T-cell (primary cell): ENCODE measurements around the gene PLCG1. TPM values are rescaled to one million over a fixed set of nuclear protein-coding genes. Genes with fewer than 3 reads are reported as not detected.

Experiments used
- ATAC-seq, 4 experiments: fragments of 200-7000 bp in 3 of 4; fragments of 150-1000 bp in 1 of 4; cut with Tn5 transposase; replicated peaks in 1 of 4; 1 replicate in 3 of 4; 2 replicates in 1 of 4; pipeline ENCODE4 v1.10.0; 2021; ENCODE audit warnings: moderate library complexity in 3 of 4, mild to moderate bottlenecking in 2 of 4, moderate number of reproducible peaks in 1 of 4
- CTCF ChIA-PET, 2 donors: fragments of 300-600 bp; sonication (Branson Sonifier 250); formaldehyde crosslinking; loops; one replicate each; lab custom pipeline; 2022; ENCODE audit warnings: antibody characterized with exemption in 2 of 2; lab: Charles Lee
- POLR2A ChIA-PET, 2 donors: fragments of 300-600 bp; sonication (Branson Sonifier 250); formaldehyde crosslinking; loops; one replicate each; lab custom pipeline; 2022; ENCODE audit warnings: antibody characterized with exemption in 2 of 2; lab: Charles Lee
- DNase-seq, 35 experiments: peaks; one replicate each; pipeline versions ENCODE4 v3.0.0 to v3.0.0-alpha.2; 2013 to 2023
- H3K27ac ChIP-seq: one replicate; pipeline ENCODE4 v1.5.1; 2013; ENCODE audit warnings: low read length
- H3K27me3 ChIP-seq, 2 experiments: replicated peaks in 1 of 2; 1 replicate in 1 of 2; 2 replicates in 1 of 2; pipeline versions ENCODE4 v1.6.1 to v1.7.0; 2013; ENCODE audit warnings: low read length in 1 of 2, mixed read lengths in 1 of 2; ENCODE audit not compliant: control insufficient read depth in 2 of 2, insufficient read depth in 2 of 2; ENCODE audit errors: extremely low read depth in 1 of 2
- H3K36me3 ChIP-seq, 2 donors: 1 replicate in 1 of 2; 2 replicates in 1 of 2; pipeline versions ENCODE4 v1.6.1 to v1.7.0; 2013; ENCODE audit warnings: low read length in 1 of 2; ENCODE audit not compliant: control insufficient read depth in 2 of 2, insufficient read depth in 1 of 2; ENCODE audit errors: extremely low read depth in 1 of 2
- H3K4me1 ChIP-seq, 2 experiments: 1 replicate in 1 of 2; 2 replicates in 1 of 2; pipeline versions ENCODE4 v1.6.1 to v1.7.0; 2013; ENCODE audit warnings: low read length in 2 of 2, mixed read lengths in 1 of 2; ENCODE audit not compliant: insufficient read depth in 2 of 2, control insufficient read depth in 1 of 2; ENCODE audit errors: extremely low read depth in 1 of 2
- H3K4me3 ChIP-seq, 2 donors: 1 replicate in 1 of 2; 2 replicates in 1 of 2; pipeline versions ENCODE4 v1.5.1 to v1.7.0; 2013; ENCODE audit warnings: mild to moderate bottlenecking in 2 of 2, low read length in 1 of 2, moderate library complexity in 1 of 2; ENCODE audit not compliant: control insufficient read depth in 1 of 2; ENCODE audit errors: extremely low read depth in 1 of 2
- H3K9me3 ChIP-seq: 2 replicates; pipeline ENCODE4 v1.7.0; 2013
- H3K27ac Mint-ChIP-seq, 2 donors: one replicate each; pipeline ENCODE4 v1.8.0; 2020 to 2021; ENCODE audit warnings: mild to moderate bottlenecking in 2 of 2, mixed read lengths in 2 of 2
- H3K27me3 Mint-ChIP-seq, 2 donors: one replicate each; pipeline ENCODE4 v1.8.0; 2021 to 2022; ENCODE audit warnings: mixed read lengths in 2 of 2
- H3K36me3 Mint-ChIP-seq: one replicate; pipeline ENCODE4 v1.8.0; 2021; ENCODE audit warnings: mixed read lengths
- H3K4me1 Mint-ChIP-seq, 3 donors: one replicate each; pipeline ENCODE4 v1.8.0; 2020 to 2022; ENCODE audit warnings: mixed read lengths in 3 of 3, mild to moderate bottlenecking in 1 of 3
- H3K4me3 Mint-ChIP-seq, 3 donors: one replicate each; pipeline ENCODE4 v1.8.0; 2020 to 2022; ENCODE audit warnings: mild to moderate bottlenecking in 3 of 3, mixed read lengths in 3 of 3, moderate library complexity in 3 of 3
- H3K9me3 Mint-ChIP-seq, 3 donors: one replicate each; pipeline ENCODE4 v1.8.0; 2020 to 2022; ENCODE audit warnings: mixed read lengths in 3 of 3
- WGBS: methylation state at CpG from one replicate; pipeline ENCODE4 v1.1.5; 2013; ENCODE audit warnings: missing lambda C conversion rate; ENCODE audit not compliant: insufficient coverage; 5-methylcytosine and 5-hydroxymethylcytosine counted together
- total RNA-seq, 35 experiments: library from RNA in 6 of 35; stranded (reverse) in 6 of 35; fragments of 120-200 nt in 1 of 35; gene quantifications; one replicate each; pipeline versions ENCODE4 v1.2.1 to v1.2.4 and lab custom pipeline; 2013 to 2026

Gene PLCG1
- total RNA-seq, 5 donors from 2014 or later (not counting 1 experiment from before 2014, with no cell fraction given) = 390 to 589 (median 444) TPM

DNA sequence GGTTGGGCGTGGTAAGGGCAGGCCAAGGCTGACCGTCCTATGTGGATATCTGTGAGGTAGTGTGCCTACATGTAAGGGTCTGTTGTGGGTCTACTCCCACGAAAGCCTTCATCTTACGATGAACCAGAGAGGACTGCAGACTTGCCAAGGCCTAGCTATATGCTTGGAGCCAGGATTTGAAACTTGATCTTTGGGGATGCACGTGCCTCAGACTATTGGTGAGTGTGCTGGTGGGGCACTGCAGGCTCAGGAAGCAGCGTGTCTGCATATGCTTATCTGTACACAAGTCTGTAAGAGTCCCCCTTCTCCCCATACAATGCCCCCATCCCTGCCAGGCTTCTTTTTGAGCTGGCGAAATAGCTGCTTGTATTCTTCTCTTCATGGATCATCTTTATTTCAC lies 17.9 kb downstream of the PLCG1 start:
- CTCF ChIA-PET = interaction anchor here (1.2 to 4.9 kb wide), 4 partner anchors 11 to 20 kb away, joined by 4 to 43 read pairs (median 14); no protein-coding TSS in a partner anchor
- POLR2A ChIA-PET = interaction anchor here in 1 of 2 donors (3.2 kb wide), 1 partner anchor 14 kb away, joined by 16 read pairs; no protein-coding TSS in a partner anchor
- Histone ChIP-seq H3K36me3 (peaks cover 5 to 15% of the 10 kb centered on the region in 2 donors), H3K27me3 (no peaks in the 10 kb centered on the region), H3K4me1 (peaks cover 88 to 100% of the 10 kb centered on the region in 2 experiments), H3K4me3 (no peak overlapping the region), H3K9me3 (no peaks in the 10 kb centered on the region), H3K27ac (peak overlapping the region; percentile 90)
- H3K36me3 Mint-ChIP-seq = peaks cover 9% of the 10 kb centered on the region
- no peaks in the 10 kb centered on the region for H3K9me3 Mint-ChIP-seq
- ATAC-seq (no peak), DNase-seq (no peak)
- H3K27ac Mint-ChIP-seq = peak overlapping the region; percentile 97 to 100
- H3K4me1 Mint-ChIP-seq = peaks cover 96 to 100% (median 97%) of the 10 kb centered on the region in 3 donors
- H3K27me3 Mint-ChIP-seq = peaks cover 0 to 2% of the 10 kb centered on the region in 2 donors
- 83% methylated on average over 5 of the region's 7 CpGs for WGBS
- peak overlapping the region in 1 of 3 donors; percentile 90 for H3K4me3 Mint-ChIP-seq

DNA sequence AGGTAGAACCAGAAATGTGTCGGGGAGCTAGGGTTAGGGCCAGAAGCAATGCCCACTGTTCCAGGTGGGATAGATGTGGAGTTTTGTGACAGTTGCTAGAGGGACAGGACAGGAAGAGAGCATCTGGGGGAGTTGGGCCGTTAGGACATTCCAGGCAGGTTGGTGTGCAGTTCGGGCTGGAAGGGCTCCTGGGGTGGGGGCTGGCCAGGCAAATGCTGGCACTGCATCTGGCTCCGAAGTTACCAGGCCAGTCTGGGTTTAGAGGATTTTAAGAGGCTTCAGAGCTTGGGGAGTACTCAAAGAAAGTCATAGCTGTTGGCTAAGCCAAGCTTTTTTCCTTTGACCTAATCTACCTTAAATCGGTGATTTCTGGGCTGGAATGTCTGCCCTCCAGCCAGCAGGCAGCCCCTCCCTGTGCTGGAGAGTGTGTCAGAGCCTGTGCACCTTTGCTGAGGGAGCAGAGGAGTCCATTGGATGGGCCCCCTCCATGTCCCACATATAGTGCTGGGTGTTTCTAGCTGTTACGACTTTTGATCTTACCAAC lies 20.8 kb downstream of the PLCG1 start:
- ATAC-seq (no peak), DNase-seq (no peak)
- H3K27ac Mint-ChIP-seq = peak overlapping the region; percentile 97 to 100
- no peaks in the 10 kb centered on the region for H3K9me3 ChIP-seq
- H3K36me3 Mint-ChIP-seq = peaks cover 24% of the 10 kb centered on the region
- H3K4me3 ChIP-seq = peak overlapping the region; percentile 22 to 32
- H3K4me3 Mint-ChIP-seq = peak overlapping the region; percentile 71 to 90 (median 72)
- POLR2A ChIA-PET = interaction anchor here (0.6 to 1.3 kb wide), 4 partner anchors 13 to 460 kb away, joined by 4 read pairs; partner anchors contain the start of gene CHD6 (in 1 of the 2)
- peaks cover 0 to 2% of the 10 kb centered on the region in 2 donors for H3K27me3 Mint-ChIP-seq
- H3K4me1 Mint-ChIP-seq = peaks cover 94% of the 10 kb centered on the region in 3 donors
- 54% methylated on average over 3 of the region's 6 CpGs for WGBS
- no peaks in the 10 kb centered on the region for H3K9me3 Mint-ChIP-seq
- H3K27ac ChIP-seq = peak overlapping the region; percentile 90
- H3K4me1 ChIP-seq = peaks cover 73 to 100% of the 10 kb centered on the region in 2 experiments
- CTCF ChIA-PET = interaction anchor here (0.8 to 4.9 kb wide), 7 partner anchors 9 to 75 kb away, joined by 3 to 43 read pairs (median 4); no protein-coding TSS in a partner anchor
- no peaks in the 10 kb centered on the region for H3K27me3 ChIP-seq
- peaks cover 12 to 44% of the 10 kb centered on the region in 2 donors for H3K36me3 ChIP-seq

DNA sequence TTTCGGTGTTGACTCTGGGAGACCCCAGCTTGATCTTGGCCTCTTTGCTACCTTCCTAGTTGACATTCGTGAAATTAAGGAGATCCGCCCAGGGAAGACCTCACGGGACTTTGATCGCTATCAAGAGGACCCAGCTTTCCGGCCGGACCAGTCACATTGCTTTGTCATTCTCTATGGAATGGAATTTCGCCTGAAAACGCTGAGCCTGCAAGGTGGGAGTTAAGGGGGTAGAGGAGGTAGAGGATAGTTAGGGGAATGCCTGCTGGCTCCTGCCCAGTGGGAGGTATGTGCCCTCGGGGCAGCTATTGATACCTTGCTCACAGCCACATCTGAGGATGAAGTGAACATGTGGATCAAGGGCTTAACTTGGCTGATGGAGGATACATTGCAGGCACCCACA lies 22.2 kb downstream of the PLCG1 start:
- CTCF ChIA-PET = interaction anchor here in 1 of 2 donors (4.9 kb wide), 1 partner anchor 24 kb away, joined by 43 read pairs; no protein-coding TSS in a partner anchor
- DNase-seq (no peak), ATAC-seq (no peak)
- Histone ChIP-seq H3K36me3 (peaks cover 17 to 58% of the 10 kb centered on the region in 2 donors), H3K9me3 (no peaks in the 10 kb centered on the region), H3K4me1 (peaks cover 62 to 95% of the 10 kb centered on the region in 2 experiments), H3K27me3 (no peaks in the 10 kb centered on the region), H3K4me3 (no peak overlapping the region), H3K27ac (peak overlapping the region; percentile 90)
- no peaks in the 10 kb centered on the region for H3K9me3 Mint-ChIP-seq
- peaks cover 38% of the 10 kb centered on the region for H3K36me3 Mint-ChIP-seq
- peaks cover 91 to 96% (median 92%) of the 10 kb centered on the region in 3 donors for H3K4me1 Mint-ChIP-seq
- H3K27me3 Mint-ChIP-seq = peaks cover 0 to 2% of the 10 kb centered on the region in 2 donors
- H3K27ac Mint-ChIP-seq = peak overlapping the region; percentile 97 to 100
- 98% methylated on average over 10 of the region's 10 CpGs for WGBS
- peak overlapping the region in 1 of 3 donors; percentile 90 for H3K4me3 Mint-ChIP-seq
- POLR2A ChIA-PET = interaction anchor here in 1 of 2 donors (1.3 kb wide), 1 partner anchor 14 kb away, joined by 4 read pairs; no protein-coding TSS in a partner anchor

DNA sequence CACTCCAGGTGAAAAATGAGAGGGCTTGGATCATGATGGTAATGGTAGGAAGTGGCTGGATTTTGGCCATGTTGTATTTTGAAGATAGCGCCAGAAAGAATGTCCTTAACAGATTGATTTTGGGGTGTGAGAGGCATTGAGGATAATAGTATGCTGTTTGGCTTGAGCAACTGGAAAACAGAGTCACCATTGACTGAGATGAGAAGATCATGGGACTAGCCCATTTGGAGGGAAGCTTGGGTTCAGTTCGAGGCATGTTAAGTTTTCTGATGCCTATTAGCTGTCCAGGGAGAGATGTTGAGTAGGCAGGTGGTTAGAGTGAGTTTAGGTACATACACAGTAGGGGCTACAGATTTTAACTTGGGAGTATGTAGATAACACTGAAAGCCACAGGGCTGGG lies 23.3 kb downstream of the PLCG1 start:
- ChIA-PET POLR2A (no interaction called here), CTCF (interaction anchor here (0.7 to 1.3 kb wide), 2 partner anchors 25 to 26 kb away, joined by 3 read pairs; no protein-coding TSS in a partner anchor)
- Histone ChIP-seq H3K27ac (peak overlapping the region; percentile 90), H3K4me1 (peaks cover 51 to 87% of the 10 kb centered on the region in 2 experiments), H3K4me3 (no peak overlapping the region), H3K9me3 (no peaks in the 10 kb centered on the region), H3K27me3 (no peaks in the 10 kb centered on the region), H3K36me3 (peaks cover 23 to 66% of the 10 kb centered on the region in 2 donors)
- Mint-ChIP-seq H3K27ac (peak overlapping the region; percentile 97 to 100), H3K4me1 (peaks cover 82 to 87% (median 82%) of the 10 kb centered on the region in 3 donors), H3K9me3 (no peaks in the 10 kb centered on the region), H3K36me3 (peaks cover 46% of the 10 kb centered on the region), H3K27me3 (peaks cover 0 to 2% of the 10 kb centered on the region in 2 donors), H3K4me3 (peak overlapping the region in 1 of 3 donors; percentile 90)
- 91% methylated on average over 2 of the region's 2 CpGs for WGBS
- ATAC-seq = no peak
- DNase-seq = no peak

DNA sequence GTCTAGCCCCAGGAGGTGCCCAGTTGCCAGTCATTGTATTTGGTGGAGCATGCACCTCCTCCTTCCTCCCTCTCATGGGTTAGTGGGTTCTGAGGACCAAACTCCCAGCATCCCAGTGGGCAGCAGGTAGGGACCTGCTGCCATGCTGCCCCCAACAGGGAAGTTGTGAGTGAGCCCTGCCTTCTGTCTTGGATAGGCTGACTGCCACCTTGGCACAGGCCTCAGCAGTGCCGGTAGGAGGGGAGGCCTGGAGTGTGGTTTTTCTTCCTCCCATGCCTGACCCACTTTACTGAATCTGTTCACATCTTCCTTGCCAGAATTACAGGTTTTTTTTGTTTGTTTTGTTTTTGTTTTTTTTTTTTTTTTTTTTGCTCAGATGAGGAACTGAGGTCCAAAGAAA lies 24.5 kb downstream of the PLCG1 start:
- H3K27me3 Mint-ChIP-seq = peaks cover 0 to 2% of the 10 kb centered on the region in 2 donors

DNA sequence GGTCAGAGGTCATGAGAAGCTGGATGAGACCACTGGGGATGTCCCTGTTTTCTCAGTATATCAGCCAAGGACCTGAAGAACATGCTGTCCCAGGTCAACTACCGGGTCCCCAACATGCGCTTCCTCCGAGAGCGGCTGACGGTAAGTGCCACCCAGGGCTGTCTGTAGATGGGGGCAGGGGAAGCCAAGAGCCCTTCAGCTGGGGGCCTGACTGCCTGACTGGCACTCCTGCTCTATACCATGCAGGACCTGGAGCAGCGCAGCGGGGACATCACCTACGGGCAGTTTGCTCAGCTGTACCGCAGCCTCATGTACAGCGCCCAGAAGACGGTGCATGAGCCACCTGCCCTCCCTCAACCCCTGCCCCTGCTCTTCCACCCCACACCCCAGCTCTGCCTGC lies 25.1 kb downstream of the PLCG1 start:
- Histone ChIP-seq H3K27ac (peak overlapping the region; percentile 90), H3K27me3 (no peaks in the 10 kb centered on the region), H3K9me3 (no peaks in the 10 kb centered on the region), H3K4me3 (no peak overlapping the region), H3K36me3 (peaks cover 30 to 83% of the 10 kb centered on the region in 2 donors), H3K4me1 (peaks cover 36 to 86% of the 10 kb centered on the region in 2 experiments)
- ChIA-PET POLR2A (no interaction called here), CTCF (interaction anchor here (0.7 to 1.4 kb wide), 2 partner anchors 27 kb away, joined by 5 to 6 read pairs; no protein-coding TSS in a partner anchor)
- H3K27ac Mint-ChIP-seq = peak overlapping the region; percentile 92 to 97
- H3K4me3 Mint-ChIP-seq = peak overlapping the region in 2 of 3 donors; percentile 37 to 61
- peaks cover 76 to 82% (median 76%) of the 10 kb centered on the region in 3 donors for H3K4me1 Mint-ChIP-seq
- WGBS = 95% methylated on average over 5 of the region's 11 CpGs
- no peaks in the 10 kb centered on the region for H3K27me3 Mint-ChIP-seq
- peaks cover 62% of the 10 kb centered on the region for H3K36me3 Mint-ChIP-seq
- no peaks in the 10 kb centered on the region for H3K9me3 Mint-ChIP-seq
- ATAC-seq (no peak), DNase-seq (no peak)

More for the DNA sequence above, 24.5 kb downstream of the PLCG1 start:
- peaks cover 39 to 86% of the 10 kb centered on the region in 2 experiments for H3K4me1 ChIP-seq
- Mint-ChIP-seq H3K27ac (peak overlapping the region; percentile 92 to 97), H3K4me3 (peak overlapping the region in 2 of 3 donors; percentile 58 to 61), H3K4me1 (peaks cover 76 to 82% (median 76%) of the 10 kb centered on the region in 3 donors), H3K9me3 (no peaks in the 10 kb centered on the region), H3K36me3 (peaks cover 57% of the 10 kb centered on the region)
- H3K9me3 ChIP-seq = no peaks in the 10 kb centered on the region
- peak overlapping the region; percentile 90 for H3K27ac ChIP-seq
- ChIA-PET POLR2A (no interaction called here), CTCF (interaction anchor here in 1 of 2 donors (0.7 kb wide), 1 partner anchor 27 kb away, joined by 6 read pairs; no protein-coding TSS in a partner anchor)
- ATAC-seq (no peak), DNase-seq (peak in 3 of 35 experiments; percentile 16 to 39 (median 28))
- WGBS = no CpG with 5 or more reads among the region's 1 CpG
- no peaks in the 10 kb centered on the region for H3K27me3 ChIP-seq
- no peak overlapping the region for H3K4me3 ChIP-seq
- peaks cover 30 to 78% of the 10 kb centered on the region in 2 donors for H3K36me3 ChIP-seq
